NCI-H187 treated with DMSO at 0.1 percent for 48 hours (cell line): ENCODE measurements around the gene NELL1.

Experiments used
- DNase-seq: peaks from one replicate; lab custom pipeline; 2025; lab: John Stamatoyannopoulos, UW

The NELL1 gene

DNA sequence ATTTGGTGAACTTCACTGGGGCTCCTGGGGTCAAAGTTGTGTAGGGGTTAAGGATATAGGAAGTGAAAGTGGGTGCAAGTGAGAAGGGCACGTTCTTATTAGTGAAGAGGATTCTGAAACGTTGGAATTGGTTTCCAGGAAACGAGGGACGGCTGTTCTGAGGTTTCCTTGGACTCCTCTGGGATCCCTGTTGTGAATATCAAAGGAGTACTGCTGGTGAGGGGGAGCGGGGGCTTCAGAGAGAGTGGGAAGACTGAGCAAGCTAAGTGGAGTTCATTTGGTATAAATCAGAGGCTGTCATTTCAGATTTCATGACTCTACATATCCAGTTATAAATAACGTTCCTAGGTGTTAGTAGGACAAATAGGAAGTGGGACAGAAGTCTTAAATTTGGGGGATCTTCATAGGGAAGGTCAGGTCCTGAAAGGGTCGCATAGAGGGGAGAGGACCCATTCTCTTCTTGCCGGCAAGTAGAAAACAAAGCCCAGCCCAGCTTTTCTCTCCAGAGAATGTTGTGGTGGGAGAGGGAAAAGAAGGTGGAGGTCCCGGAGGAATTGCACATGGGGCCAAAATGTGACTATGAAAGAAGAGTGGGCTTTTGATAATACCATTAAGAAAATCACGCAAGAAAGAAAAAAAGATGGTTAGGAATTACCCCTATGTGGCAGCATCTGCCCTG is 1.1 kb upstream of the NELL1 start:
- DNase-seq: no peak

- DNase-seq: no peak
Measured at GRCh38 chr11:20669820-20670684, 666 bp downstream of the NELL1 start.

DNA sequence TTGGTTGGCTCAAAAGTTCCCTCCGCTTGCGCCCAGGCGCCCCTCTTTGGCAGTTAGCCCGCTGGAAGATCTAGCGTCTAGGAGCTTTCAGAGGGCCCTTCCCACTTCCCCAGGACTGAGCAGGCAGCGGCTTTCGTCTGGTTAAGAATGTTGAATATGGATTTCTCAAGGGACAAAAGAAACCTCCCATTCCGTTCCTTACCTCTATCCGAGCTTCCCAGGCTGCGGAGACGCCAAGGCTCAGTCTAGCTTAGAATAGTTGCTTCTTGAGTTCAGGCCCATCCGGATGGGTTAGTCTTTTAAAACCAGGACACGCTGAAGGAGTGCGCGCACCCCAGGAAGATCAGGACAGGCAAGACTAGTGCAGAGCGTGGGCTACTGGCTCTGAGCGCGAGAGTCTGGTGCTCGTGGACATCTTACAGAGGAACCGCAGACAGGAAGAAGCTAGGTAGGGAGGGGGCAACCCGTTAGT is 1.6 kb downstream of the NELL1 start:
- no peak for DNase-seq

- peak; percentile 89 for DNase-seq
Measured at GRCh38 chr11:20671856-20672546, 2.6 kb downstream of the NELL1 start.

GRCh38 chr11:20672575-20672974 is 3.2 kb downstream of the NELL1 start:
- no peak for DNase-seq

- no peak for DNase-seq
Measured at GRCh38 chr11:20676658-20677057, 7.3 kb downstream of the NELL1 start.

GRCh38 chr11:20688761-20689160 is 19.4 kb downstream of the NELL1 start:
- DNase-seq: no peak

DNA sequence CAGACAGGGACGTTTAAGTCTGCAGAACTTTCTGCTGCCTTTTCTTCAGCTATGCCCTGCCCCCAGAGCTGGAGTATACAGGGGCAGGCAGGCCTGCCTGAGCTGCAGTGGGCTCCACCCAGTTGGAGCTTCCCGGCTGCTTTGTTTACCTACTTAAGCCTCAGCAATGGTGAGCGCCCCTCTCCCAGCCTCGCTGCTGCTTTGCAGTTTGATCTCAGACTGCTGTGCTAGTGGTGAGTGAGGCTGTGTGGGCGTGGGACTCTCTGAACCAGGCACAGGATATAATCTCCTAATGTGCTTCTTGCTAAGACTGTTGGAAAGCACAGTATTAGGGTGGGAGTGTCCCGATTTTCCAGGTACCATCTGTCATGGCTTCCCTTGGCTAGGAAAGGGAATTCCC is 38.5 kb downstream of the NELL1 start:
- no peak for DNase-seq

DNA sequence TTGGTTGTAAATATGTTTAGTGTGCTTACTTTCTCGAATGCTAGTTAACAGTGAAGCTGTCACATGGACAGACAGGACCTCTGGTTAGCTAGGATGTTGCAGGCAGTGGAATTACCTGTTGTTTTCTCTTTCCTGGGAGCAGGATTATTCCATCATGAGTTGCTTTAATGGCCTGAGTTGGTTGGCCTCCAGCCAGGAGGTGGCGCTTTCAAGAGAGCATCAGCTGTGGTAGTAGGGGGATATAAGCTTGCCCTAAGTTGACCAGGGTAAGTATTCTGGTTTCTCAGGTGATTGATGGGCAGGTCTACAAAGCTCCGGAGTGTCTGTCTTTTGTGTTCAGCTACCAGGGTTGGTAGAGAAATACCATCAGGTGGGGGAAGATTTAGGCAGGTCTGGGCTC is 43.5 kb downstream of the NELL1 start:
- DNase-seq: no peak

GRCh38 chr11:20715464-20715863 is 46.1 kb downstream of the NELL1 start:
- no peak for DNase-seq

- no peak for DNase-seq
Measured at GRCh38 chr11:20715931-20716330, 46.5 kb downstream of the NELL1 start.

GRCh38 chr11:20719821-20720220 is 50.4 kb downstream of the NELL1 start:
- no peak for DNase-seq

GRCh38 chr11:20723366-20723765 is 54.0 kb downstream of the NELL1 start:
- DNase-seq: no peak

DNA sequence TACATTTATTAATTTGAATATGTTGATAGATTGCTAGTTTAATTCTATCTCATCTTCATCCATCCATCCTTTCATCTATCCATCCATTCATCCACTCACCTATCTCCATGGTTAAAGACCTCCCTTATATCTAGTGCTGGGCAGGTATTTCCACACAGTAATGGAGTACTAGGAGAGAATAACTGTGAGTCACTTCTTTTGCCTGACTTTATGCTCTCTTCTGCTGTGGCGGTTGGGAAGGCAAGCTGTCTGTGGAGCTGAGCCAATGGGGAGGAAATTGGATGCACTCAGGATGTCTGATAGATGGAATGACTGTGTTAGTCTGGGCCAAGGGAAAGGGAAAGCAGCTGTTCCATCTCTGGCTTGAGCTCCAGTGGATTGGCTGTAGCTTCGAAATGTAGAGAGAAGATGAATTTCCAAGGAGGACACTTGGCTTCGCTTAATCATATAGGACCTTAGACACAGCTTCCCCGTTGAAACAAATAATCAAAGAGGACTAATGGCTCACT is 60.3 kb downstream of the NELL1 start:
- DNase-seq: no peak

- peak; percentile 38 for DNase-seq
Measured at GRCh38 chr11:20731676-20732215, 62.4 kb downstream of the NELL1 start.

DNA sequence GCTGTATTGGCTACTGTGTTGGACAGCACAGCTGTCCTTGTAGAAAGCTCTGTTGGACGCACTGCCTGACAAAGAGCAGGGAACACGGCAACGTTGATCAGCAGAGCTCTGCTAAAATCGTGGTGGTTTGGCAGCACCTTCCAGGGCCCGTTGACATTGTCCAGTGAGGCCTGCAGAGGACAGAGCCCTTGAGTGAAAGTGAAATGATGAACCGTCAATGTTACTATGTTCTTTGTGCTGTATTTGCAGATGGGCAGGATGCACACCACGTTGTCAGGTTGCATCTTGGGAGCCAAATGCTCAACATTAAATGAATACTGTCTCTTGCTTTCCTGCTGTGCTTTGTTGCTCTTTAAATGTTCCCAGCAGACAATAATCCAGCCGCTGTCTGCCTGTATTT is 69.7 kb downstream of the NELL1 start:
- DNase-seq: no peak

GRCh38 chr11:20739577-20739976 is 70.2 kb downstream of the NELL1 start:
- DNase-seq: peak; percentile 71

GRCh38 chr11:20754933-20755332 is 85.5 kb downstream of the NELL1 start:
- DNase-seq: peak; percentile 30

DNA sequence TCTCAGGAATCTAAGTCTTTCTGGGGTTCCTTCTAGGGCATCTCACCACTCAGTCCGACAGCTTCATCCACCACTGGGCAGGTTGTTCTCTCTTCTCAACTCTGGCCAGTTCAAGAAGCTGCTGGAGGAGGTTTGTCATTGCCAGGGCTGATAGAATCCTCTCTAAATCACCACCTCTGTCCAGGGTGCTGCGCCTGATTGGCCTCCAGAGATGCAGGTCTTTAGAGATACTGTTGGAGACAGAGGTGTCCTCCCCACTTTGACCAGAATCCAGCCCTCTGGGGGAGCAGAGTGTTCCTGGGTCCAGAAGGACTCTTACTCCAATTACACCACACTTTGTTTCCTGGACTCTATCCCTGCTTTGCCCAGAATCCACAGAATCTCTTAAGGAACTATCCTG is 90.2 kb downstream of the NELL1 start:
- DNase-seq: no peak

DNA sequence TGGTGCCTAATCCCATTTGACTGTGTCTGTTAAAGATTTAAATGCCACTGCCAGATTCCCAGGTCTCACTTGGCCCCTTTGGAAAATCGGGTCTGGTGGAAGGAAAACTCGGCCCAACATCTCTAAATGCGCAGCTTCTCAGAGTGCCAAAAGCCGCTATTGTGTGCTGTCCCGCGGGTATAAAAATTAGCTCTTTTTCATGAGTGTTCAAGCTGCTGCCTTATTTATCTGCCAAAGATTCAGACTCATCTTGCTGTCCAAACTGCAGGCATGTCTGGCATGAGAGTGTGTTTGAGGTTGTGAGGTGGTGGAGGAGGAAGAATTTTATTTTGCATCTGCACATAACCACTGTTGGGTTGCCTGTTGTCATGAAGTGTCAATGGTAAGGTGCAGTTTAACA is 91.4 kb downstream of the NELL1 start:
- DNase-seq: no peak

DNA sequence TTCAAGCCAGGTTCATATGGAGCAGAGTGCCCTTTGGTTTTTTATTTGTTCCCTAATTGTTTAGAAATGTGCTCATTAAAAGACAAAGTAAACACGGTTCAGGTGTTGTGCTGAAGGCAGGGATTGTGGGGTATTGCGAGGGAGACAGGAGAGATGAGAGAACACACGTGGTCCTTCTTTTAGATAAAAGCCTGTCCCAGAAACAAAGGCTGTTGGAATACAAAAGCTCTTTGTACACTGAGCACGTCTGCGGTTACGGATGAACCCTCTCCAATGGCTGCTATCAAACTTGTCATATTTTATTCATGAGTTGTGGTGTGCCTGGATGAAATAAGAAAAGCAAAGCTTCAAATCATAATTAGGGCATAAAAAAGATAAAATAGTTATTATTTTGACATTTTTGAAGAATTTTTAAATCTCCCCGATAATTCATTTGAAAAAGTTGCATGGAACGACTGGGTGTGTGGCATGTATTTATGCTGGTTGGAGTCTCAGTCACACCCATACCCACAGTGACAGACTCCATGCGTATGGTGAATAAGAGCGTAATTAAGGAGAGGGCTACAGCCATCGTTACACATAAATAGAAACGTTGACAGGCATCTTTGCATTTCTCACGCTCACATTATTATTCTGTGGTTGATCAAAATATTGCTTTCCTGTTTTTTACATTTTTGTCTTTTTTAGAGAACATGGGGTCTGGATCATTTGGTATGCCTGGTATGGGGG is 92.9 kb downstream of the NELL1 start:
- DNase-seq: peak; percentile 98

- DNase-seq: no peak
Measured at GRCh38 chr11:20762980-20763379, 93.6 kb downstream of the NELL1 start.
